CD1c-positive myeloid dendritic cell (primary cell): ENCODE results near the gene WDFY2.
"Not testable (repeated sequence)": the region's sequence is repeated elsewhere in the genome, so short reads cannot be mapped to it uniquely, and the experiment has no call there.

Experiments
- DNase-seq: peaks from one replicate; pipeline ENCODE4 v3.0.0-alpha.2; 2016; ENCODE audit errors: extremely low spot score

WDFY2 gene, protein sequence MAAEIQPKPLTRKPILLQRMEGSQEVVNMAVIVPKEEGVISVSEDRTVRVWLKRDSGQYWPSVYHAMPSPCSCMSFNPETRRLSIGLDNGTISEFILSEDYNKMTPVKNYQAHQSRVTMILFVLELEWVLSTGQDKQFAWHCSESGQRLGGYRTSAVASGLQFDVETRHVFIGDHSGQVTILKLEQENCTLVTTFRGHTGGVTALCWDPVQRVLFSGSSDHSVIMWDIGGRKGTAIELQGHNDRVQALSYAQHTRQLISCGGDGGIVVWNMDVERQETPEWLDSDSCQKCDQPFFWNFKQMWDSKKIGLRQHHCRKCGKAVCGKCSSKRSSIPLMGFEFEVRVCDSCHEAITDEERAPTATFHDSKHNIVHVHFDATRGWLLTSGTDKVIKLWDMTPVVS

DNA sequence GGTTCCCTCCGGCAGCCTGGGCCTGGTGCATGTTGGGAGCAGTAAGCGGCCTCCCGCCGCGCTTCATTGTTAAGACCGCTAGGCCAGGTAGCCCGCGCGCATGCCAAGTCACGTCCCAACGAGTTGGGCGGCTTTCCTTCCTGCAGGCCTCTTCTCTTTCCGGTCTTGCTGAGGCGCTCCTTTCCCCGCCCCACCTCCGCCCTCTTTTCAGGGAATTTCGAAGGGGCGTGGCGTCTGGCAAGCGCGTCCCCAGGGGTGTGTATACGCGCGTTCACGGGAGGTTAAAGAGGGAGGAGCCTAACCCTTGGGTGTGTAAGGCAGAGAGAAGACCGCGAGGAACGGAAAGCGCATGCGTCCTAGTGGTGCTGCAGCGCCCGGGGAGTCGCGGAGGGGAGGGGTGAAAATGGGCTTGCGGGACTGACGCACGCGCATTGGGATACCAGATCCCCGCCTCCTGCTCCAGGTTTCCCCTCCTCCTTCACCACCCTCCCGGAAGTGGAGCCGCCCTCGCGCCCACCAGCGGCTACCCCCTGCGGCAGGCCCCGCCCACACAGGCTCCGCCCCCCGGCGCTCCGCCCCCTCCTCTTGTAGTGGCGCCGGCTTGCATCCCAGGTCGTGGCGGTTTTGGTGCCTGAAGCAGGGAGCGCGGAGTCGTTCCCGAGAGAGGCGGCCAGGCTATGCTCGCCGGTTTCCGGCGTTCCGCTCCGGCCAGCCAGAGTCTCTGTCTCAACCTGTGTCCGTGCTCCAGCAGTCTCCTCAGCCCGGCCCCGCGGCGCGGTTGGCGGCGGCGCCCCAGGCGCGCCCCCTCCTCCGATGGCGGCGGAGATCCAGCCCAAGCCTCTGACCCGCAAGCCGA is at the start of gene WDFY2:
WDFY2 (plus strand) TSS at position 588 of the 856 bp plus-strand sequence; CDS start at position 814, 226 bp downstream.
- peak; percentile 100 for DNase-seq

DNA sequence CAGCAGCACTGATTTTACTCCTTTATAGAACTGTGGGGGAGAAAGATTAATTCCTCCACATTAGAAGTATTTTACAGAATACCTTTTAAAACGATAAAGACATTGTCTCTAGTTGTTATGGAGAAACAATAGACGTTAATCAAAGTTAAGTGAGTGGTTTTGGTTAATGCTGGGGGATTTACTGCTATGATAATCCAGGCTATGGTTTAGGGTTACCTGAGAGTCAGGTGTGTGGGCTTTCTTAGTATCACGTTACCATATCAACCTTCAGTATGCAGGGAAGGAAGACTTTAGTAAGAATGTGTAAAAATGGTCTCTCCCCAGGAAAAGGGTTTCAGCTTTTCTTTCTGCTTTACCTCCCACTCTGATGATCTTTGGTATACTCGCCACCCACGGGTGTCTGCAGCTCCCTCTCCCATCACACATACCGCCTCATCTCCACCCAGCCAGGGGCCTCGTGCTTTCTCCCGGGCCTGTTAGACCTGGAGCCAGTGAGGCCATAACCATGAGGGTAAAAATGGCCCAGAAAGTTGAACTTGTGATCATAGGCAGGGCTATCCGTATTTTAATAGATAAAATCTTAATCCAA is 45.6 kb upstream of the WDFY2 start:
- DNase-seq, result no peak

DNA sequence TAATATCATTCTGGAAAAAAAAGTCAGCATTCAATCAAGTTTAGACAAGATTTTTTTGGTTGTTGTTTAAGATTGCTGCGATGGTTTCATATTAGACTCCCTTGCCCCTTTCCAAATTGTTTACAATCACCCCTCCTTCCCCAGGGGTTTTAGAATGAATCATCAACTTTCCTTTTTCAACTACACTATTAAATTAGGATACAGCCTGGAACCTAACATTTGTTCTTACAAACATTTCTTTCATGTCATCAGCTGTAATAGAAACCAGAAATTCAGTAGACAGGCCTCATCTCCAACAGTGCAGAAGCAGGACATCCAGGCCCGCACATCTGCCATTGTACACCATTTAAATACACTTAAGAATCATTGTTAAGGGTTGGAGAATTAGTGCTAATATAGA is 44.4 kb upstream of the WDFY2 start:
- DNase-seq, result no peak

DNA sequence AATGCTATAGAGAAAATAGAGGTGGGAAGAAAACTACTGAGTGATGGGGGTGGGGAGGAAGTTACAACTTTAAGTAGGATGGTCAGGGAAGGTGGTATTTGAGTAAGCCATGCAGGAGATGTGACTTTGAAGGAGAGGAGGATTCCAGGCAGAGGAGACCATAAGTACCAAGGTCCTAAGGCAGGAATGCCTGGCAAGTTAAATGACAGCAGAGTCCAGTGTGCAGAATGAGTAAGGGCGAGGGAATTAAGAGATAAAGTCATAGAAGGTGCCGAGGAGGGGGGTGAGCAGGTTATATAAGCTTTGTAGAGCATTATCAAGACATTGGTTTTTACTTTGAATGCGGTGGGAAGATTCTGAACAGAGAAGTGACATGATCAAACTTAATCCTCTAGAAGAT is 43.2 kb upstream of the WDFY2 start:
- DNase-seq, result no peak

DNA sequence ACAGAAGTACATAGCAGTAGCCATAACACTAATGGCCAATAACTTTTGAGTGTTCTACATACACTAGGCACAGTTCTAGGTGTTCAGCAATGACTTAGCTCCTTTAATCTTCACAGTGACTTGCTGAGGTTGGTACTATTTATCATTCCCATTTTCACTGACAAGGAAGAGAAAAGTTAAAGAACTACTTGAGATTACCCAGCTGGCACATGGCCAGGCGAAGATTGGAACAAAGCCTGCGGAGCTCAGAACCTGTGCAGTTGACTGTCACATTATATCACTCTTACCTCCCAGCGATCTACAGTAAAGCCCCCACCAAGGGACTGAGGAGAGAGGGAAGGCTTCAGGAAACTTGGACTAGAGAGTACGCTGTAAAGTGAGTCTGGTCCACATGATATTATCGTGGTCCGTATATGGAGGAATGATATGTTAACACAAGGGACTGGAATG is 42.4 kb upstream of the WDFY2 start:
- DNase-seq, result no peak

DNA sequence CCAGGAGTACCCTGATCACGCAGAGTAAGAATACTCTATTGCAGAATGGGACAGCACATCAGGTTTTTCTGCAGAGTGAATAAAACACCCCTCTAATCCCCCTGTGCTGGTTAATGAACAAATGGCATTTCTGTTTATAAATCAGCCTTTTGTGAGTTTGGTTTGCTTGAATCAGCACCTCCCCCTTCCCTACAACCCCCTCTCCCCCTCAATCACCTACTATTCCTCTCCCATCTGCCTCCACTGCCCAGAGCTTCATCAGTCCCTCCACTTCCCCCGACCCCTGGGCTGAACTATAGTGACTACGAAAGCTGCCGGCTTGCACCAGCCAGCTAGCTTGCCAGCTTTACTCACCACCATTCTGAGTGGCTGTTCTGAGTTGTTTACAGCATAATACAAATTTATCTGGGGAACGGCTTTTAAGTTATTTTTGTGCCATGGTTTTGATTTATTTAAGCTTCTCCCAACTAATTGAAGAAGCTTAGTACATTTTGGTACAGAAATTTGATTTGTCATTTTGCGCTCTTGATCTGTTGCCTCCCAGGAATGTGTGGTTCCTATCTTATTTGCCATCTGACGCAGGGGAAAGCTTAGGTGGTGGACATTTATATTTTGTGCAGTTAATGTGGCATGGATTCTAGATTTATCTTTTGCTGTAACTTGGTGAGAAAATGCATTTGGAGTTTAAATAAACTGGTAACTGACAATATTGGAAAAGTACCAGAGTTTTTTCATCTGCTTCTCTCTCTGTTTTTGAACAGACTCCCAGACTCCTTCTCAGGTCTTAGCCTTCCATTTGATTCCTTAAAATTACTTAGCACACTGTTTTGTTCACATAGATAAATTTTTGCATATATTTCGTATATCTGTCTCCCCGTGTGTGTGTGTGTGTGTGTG is 41.7 kb upstream of the WDFY2 start:
- no peak for DNase-seq

DNA sequence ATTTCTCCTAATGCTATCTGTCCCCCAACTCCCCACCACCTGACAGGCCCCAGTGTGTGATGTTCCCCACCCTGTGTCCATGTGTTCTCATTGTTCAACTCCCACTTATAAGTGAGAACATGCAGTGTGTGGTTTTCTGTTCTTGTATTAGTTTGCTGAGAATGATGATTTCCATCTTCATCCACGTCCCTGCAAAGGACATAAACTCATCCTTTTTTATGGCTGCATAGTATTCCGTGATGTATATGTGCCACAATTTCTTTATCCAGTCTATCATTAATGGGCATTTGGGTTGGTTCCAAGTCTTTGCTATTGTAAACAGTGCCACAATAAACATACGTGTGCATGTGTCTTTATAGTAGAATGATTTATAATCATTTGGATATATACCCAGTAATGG is 38.8 kb upstream of the WDFY2 start:
- DNase-seq, result not testable (repeated sequence)

DNA sequence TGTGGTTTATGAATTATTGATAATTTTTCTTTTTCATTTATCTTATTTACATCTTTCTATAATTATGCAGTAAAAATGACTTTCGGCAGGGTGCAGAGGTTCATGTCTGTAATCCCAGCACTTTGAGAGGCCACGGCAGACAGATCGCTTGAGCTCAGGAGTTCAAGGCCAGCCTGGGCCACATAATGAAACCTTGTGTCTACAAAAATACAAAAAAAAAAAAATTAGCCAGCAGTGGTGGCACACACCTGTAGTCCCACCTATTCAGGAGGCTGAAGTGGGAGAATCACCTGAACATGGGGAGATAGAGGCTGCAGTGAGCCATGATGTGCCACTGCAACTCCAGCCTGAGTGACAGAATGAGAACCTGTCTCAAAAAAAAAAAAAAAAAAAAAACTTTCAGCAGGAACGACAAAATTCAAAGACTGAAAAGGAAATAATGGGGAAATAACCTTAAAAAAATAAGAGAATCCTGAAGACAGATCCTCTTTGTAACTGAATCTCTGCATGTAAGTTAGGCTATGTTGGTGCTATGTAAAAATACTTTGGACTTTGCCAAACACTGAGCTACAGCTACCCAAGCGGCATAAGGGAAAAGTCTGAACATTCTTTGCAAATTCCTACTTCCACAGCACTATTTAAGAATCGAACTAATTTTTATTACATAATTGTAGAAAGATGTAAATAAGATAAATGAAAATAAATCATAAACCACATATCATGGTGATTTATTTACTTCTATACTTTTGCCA is 36.7 kb upstream of the WDFY2 start:
- DNase-seq, result no peak

DNA sequence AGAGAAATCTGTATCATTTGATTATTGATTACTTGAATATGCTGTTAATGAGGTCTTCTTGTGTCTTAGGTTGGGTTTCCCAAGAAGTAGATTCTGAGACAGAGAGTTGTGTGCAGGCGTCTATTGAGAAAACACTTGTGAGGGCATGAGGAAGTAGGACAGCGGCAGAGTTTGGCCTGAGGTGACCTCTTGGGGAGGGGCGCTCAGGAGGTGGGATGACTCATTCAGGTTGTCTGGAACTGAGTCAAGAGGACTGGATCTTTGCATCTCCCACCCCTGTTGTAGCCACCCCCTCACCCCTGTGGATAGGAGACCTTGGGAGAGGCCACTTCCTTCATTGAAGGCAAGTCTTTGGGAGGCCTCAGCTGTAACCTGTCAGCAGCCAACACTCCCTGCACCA is 35.2 kb upstream of the WDFY2 start:
- DNase-seq, result peak; percentile 90

DNA sequence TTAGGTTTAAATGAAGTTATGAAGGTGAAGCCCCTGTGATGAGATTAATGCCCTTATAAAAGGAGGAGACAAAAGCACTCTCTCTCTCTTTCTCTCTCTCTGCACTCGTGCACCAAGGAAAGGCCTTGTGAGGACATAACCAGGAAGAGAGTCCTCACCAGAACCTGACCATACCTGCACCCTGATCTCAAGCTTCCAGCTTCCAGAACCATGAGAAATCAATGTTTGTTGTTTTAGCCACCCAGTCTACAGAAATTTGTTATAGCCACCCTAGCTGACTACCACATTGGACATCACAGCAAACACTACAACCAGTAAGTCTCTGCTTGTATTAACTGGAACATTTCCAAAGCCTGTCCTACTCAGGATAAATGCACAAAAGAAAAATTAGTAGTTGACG is 34.7 kb upstream of the WDFY2 start:
- no peak for DNase-seq

DNA sequence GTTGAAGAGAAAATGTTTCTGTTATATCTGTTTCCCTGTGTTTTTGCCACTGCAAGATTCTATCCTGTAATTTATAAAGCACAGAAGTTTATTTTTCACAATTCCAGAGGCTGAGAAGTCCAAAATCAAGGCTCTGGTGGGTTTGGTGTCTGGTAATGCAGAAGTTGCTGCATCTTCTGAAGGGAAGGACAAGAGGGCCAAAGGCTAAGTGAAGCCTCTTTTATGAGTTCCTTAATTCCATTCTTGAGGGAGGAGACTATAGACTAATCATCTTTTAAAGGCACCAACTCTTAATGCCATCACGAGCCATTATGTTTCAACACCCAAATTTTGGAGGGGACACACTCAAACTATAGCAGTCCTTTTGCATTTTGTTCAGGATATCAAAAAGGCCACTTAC is 34.1 kb upstream of the WDFY2 start:
- DNase-seq, result peak; percentile 69

DNA sequence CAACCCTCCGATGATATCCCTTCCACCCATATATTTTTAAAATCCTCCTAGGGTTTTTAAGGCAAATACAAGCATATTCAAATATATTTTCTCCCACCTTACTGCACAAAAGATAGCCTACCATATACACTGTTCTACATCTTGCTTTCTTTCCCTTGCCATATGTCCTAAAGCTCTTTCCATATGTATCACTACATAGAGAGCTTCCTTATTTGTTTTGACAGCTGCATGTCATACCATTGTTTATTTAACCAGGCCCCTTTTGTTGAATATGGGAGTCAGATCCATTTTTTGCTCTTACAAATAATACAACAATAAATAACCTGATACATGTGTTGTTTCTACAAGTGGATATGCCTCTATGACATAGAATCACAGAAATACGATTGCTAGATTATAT is 32.8 kb upstream of the WDFY2 start:
- DNase-seq, result no peak

DNA sequence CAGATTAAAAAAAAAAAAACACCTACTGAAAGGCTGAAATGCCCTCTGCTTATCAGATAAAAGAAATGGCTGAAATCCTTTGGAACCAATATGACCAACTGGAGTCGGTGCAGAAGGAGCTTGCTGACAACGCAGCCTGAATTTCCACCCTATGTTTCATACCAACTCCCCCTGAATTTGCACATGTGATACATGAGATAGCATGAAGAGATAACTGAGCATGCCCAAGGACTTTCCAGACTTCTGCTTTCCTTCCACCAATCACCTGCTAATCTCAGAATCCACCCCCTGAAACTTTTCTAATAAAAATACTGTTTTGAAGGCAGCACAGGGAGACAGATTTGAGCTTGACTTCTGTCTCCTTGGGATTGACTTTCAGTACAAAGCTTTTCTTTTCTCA is 32.2 kb upstream of the WDFY2 start:
- peak; percentile 71 for DNase-seq

DNA sequence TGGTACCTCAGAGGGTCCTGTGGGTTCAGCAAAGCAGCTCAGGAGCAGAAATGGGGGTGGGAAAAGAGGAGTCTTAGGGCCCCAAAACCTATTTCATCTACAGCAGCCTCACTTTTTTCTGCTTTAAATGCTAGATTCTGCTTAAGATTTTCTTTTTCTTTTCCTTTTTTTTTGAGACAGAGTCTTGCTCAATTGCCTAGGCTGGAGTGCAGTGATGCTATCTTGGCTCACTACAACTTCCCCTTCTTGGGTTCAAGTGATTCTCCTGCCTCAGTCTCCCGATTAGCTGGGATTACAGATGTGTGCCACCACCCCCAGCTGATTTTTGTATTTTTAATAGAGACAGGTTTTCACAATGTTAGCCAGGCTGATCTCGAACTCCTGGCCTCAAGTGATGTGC is 30.7 kb upstream of the WDFY2 start:
- peak; percentile 41 for DNase-seq

DNA sequence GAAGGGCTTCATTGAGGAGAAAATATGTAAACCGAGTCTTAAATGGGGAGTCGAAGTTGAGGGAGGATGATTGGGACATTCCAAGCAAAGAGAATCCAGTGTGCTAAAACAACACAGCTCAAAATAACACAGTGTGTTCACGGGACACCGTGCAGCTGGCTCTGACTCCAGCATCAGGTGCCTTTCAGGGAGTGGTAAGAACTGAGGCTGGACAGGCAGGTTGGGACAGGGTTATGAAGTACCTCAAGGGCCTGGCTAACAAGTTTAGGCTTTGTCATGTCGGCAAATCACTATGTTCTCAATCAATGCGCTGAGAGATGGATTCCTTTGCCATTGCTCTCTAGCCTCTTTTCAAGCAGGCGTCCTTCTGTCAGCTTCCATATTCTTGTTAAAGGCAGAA is 27.5 kb upstream of the WDFY2 start:
- no peak for DNase-seq

DNA sequence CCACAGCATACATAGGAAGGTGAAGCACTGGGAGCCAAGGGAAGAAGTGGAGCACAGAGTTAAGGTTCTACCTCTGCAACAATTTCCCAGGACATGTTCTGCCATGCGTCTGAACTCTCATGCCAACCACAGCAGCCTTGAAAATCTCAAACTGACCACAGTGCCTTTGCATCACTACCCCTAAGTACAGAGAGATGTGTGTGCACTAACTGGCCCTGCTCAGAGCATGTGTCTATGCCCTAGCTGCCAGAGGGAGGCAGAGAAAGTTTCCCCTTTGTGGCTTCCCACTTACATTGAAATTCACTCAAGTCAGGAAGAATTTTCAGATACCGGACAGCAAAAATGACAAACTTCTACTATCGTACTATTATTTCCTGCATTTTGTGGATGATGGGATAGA is 26.8 kb upstream of the WDFY2 start:
- no peak for DNase-seq

DNA sequence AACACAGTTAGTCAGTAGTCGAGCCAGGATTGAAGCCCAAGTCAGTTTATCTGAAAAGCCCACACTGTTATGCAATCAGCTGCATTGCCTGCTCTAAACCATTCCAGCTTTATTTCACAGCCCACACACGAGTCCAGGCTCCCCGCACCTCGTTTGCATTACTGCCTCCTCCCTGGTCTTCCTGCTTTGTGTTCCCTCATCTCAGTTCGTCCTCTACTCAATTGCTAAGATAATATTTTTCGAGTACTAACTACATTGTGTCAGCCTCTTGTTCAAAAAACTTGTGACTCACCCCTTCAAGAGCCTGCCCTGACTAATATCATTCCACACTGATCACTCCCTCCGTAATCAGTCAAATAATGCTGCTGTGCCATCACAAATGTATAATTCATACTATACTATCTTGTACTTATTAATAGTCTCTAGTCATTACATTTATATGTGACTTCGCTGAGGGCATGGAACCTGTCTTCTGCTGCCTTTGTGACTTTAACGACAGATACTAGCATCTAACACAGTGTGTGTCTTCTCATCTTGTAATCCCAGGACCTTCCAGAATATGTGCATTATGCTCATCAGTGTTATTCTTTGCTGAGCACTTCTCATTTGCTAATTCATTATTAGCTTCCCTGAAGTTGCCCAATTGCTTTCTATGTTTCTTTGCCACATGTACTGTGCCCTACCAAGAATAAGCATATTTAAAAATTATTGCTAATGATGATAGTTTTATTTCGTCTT is 26.2 kb upstream of the WDFY2 start:
- DNase-seq, result peak; percentile 75

DNA sequence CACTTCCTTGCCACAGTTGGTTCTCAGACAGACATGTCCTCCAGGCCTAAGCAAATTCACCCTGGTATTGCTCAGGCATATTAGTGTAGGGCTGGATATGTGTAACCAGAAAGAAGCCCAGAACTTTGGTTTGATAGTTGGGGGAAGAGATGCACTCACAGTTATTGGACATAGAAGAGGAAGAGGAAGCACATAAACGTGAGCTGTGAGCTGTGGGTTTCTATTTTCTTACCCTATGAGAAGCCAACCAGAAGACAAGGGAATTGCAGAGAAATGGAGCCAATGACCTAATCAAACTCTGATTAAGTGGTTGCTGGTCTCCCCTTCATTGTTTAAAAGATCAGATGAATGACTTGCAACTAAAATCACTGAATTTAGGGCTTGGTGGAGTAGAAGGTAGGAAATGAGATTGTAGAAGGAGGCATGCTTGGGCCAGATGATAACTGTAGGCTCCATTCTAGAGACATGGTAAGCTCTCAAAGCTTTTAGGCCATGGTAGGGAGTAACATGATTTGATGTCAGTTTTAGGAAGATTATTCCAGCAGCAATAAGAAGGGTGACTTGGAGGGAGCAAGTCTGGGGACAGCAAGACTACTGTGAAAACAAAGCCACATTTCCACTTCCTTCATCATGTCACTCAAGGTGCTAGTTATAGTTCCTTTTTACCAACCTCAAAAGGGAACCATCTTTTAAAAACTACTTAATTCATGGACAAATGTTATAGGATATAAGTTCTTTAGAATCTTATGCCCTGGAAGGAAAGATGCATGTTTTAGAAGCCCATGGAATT is 24.1 kb upstream of the WDFY2 start:
- DNase-seq, result peak; percentile 78

DNA sequence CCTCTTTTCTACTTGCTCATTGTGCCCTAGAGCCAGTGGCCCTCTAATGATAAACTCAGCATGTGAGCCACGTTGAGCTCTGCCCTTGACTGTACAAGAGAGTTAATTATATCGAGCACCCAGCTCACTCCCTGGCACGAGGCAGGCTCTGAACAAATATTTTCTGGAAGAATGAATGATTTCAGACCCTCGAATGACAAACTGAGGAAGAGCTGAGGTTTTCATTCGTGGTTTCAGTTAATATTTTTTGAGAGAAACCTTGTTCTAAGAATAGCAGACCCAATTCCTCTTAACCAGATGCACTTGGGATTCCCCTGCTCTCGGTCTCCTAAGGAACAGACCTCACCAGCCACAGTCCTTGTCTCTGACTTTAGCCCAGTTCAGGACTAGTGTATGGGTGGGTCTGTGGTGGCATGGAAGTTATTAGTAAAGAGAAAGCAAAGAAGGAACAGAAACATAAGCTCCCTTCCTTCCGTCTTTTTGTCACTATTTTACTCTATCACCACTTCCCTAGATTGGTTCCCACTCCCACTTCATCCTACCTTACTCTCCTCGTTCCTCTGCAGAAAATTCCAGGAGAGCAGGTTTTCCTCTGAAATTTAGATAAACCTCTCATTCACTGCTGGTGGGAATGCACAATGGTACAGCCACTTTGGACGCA is 22.1 kb upstream of the WDFY2 start:
- peak; percentile 88 for DNase-seq
